ENCODE results near the gene MSL3. TPM values are rescaled to one million over a fixed set of nuclear protein-coding genes. Genes with fewer than 3 reads are reported as not detected.

The MSL3 gene
- total RNA-seq, 2 donors from 2014 or later, result 36.4 to 45.0 TPM

GRCh38 chrX:11781133-11781532 lies 23.1 kb downstream of the MSL3 start:
- H3K27ac Mint-ChIP-seq, result no peak overlapping the region
- H3K9me3 Mint-ChIP-seq, result no peaks in the 10 kb centered on the region
- H3K27me3 Mint-ChIP-seq, result no peaks in the 10 kb centered on the region
- ATAC-seq (replicated peaks), result no peak
- H3K4me1 Mint-ChIP-seq, result no peaks in the 10 kb centered on the region
- H3K36me3 Mint-ChIP-seq (ENCODE audit: low read depth), result peaks cover 17% of the 10 kb centered on the region
- no peak overlapping the region for H3K4me3 Mint-ChIP-seq

DNA sequence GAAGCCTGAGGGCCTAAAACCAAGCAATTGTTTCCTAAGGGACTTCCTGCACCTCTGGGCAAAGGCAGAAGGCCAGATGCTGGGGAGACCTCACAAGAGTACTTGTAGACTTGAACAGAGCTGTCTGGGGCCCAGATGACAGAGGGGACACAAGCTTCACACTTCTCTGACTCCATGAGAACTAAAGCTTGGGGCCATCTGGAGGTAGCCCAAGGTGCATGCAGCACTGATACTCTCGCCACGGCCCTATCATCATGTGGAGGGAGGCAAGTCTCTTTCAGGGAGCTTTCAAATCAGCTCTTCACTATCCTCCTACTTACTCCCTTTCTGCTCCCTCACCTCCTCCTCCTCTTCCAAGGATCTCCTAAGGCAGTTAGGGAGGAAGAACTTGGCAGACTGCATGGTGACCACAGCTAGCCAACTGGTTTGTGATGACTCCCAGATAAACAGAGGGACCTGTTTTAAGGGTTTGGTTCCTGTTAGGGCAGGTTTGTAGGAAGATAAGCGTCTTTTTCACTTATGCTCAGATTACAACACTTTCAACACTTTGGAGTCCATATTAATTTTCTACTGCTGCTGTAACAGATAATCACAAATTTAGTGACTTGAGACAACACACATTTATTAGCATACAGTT lies 23.8 kb downstream of the MSL3 start:
- Mint-ChIP-seq H3K4me3 (no peak overlapping the region), H3K27me3 (no peaks in the 10 kb centered on the region)

DNA sequence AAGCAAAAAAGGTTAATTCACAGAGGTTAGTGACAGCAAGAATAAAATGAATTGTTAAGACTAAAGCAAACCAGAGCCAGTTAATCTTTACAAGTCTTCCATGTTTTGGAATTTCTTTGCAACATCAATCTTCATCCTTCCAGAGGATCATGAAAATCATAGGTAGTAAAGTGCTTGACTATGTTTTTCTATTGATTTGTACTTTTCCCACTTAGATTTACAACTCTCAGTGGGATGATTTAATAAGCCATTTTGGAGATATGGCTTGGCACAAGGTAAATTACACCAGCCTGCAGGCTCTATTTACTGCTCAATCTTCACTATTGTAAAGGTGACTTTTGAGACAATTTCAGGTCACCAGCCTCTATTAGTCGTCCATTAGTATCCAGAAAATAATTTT lies 26.5 kb downstream of the MSL3 start:
- H3K27me3 Mint-ChIP-seq, result no peaks in the 10 kb centered on the region
- no peaks in the 10 kb centered on the region for H3K9me3 Mint-ChIP-seq
- no peak overlapping the region for H3K4me3 Mint-ChIP-seq
- ATAC-seq (replicated peaks), result no peak
- no peaks in the 10 kb centered on the region for H3K4me1 Mint-ChIP-seq
- peaks cover 2% of the 10 kb centered on the region for H3K36me3 Mint-ChIP-seq (ENCODE audit: low read depth)
- H3K27ac Mint-ChIP-seq, result no peak overlapping the region

More for the DNA sequence above, 23.8 kb downstream of the MSL3 start:
- Mint-ChIP-seq H3K4me1 (no peaks in the 10 kb centered on the region), H3K9me3 (no peaks in the 10 kb centered on the region), H3K36me3 (ENCODE audit: low read depth) (peaks cover 10% of the 10 kb centered on the region), H3K27ac (no peak overlapping the region)
- ATAC-seq (replicated peaks), result no peak

GRCh38 chrX:11786862-11787261 lies 28.8 kb downstream of the MSL3 start:
- no peak for ATAC-seq (replicated peaks)
- Mint-ChIP-seq H3K27me3 (no peaks in the 10 kb centered on the region), H3K9me3 (no peaks in the 10 kb centered on the region), H3K36me3 (ENCODE audit: low read depth) (no peaks in the 10 kb centered on the region), H3K4me3 (peak overlapping the region; percentile 40), H3K27ac (no peak overlapping the region), H3K4me1 (no peaks in the 10 kb centered on the region)

DNA sequence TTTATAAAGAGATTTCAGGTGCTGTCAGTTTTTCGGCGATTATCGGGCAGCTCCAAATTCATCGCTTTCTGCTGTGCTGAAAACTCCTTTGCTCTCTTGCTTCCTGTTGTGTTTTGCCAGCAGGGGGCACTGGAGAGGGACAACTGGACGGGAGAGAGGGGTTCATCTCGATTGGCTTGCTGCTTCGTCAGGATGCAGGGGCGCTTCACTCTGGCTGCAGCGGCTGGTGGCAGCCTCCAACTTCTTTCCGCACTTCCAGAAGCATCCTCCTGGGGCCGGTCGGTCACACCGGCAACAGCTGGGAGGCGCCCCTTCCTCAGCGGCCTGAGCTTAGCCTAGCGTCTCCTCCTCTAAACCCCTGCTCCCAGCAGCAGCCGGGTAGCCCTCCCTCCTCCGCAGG lies 29.5 kb downstream of the MSL3 start:
- peaks cover 1% of the 10 kb centered on the region for H3K36me3 Mint-ChIP-seq (ENCODE audit: low read depth)
- peak overlapping the region; percentile 40 for H3K4me3 Mint-ChIP-seq
- H3K4me1 Mint-ChIP-seq, result no peaks in the 10 kb centered on the region
- H3K27me3 Mint-ChIP-seq, result no peaks in the 10 kb centered on the region
- H3K27ac Mint-ChIP-seq, result peak overlapping the region; percentile 17
- peak; percentile 74 for ATAC-seq (replicated peaks)
- no peaks in the 10 kb centered on the region for H3K9me3 Mint-ChIP-seq

DNA sequence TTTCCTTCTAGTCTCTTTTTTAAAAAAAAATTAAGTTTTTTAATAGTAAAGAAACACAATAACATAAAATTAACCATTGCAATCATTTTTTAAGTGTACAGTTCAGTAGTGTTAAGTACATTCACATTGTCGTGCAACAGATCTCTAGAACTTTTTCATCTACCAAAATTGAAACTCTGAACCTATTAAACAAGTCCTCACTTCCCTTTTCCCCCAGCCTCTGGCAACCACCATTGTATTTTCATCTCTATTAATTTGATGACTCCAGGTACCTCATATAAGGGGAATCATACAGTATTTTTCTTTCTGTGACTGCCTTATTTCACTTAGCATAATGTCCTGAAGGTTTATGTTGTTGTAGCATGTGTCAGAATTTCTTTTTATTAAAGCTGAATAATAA lies 31.8 kb downstream of the MSL3 start:
- no peak for ATAC-seq (replicated peaks)
- no peaks in the 10 kb centered on the region for H3K9me3 Mint-ChIP-seq
- H3K36me3 Mint-ChIP-seq (ENCODE audit: low read depth), result peaks cover 6% of the 10 kb centered on the region

DNA sequence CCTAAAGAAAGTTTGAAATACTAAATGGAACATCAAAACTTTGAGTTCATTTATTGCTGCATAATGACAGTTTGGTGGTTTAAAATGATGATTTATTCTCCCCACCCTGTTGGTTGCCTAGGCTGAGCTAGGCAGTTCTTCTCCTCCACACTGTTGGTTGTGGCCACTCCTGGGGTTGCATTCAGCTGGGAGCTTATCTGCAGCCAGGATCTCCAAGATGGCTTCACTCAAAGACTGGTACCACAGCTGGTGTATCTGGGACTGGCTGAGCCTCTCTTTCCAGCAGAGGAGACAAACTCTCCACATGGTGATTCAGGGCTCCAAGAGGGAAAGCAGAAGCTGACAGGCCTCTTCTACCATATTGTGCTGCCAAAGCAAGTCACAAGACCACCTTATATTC lies 33.1 kb downstream of the MSL3 start:
- no peak overlapping the region for H3K4me3 Mint-ChIP-seq

More for the DNA sequence above, 31.8 kb downstream of the MSL3 start:
- H3K27ac Mint-ChIP-seq, result no peak overlapping the region
- H3K27me3 Mint-ChIP-seq, result no peaks in the 10 kb centered on the region
- H3K4me1 Mint-ChIP-seq, result no peaks in the 10 kb centered on the region
- no peak overlapping the region for H3K4me3 Mint-ChIP-seq

DNA sequence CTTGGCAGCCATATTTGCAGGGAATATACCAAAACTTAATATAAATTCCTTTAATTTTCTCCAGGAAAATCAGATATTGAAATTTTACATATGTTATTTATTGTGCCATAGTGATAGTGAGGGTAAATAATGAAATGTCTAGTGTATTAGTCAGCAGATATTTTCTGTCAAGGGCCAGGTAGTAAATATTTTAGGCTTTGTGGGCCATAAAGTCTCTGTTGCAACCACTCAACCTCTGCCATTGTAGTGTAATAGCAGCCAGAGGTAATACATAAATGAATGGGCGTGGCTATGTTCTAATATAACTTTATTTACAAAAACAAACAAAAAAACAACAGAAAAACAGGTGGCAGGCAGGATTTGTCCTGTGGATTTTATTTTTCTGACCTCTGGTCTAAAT lies 33.5 kb downstream of the MSL3 start:
- no peaks in the 10 kb centered on the region for H3K9me3 Mint-ChIP-seq
- no peak overlapping the region for H3K4me3 Mint-ChIP-seq
- no peak for ATAC-seq (replicated peaks)
- no peak overlapping the region for H3K27ac Mint-ChIP-seq
- peaks cover 6% of the 10 kb centered on the region for H3K36me3 Mint-ChIP-seq (ENCODE audit: low read depth)
- no peaks in the 10 kb centered on the region for H3K27me3 Mint-ChIP-seq
- H3K4me1 Mint-ChIP-seq, result no peaks in the 10 kb centered on the region

More for the DNA sequence above, 33.1 kb downstream of the MSL3 start:
- no peak for ATAC-seq (replicated peaks)
- Mint-ChIP-seq H3K27me3 (no peaks in the 10 kb centered on the region), H3K4me1 (no peaks in the 10 kb centered on the region), H3K36me3 (ENCODE audit: low read depth) (peaks cover 6% of the 10 kb centered on the region), H3K9me3 (no peaks in the 10 kb centered on the region), H3K27ac (no peak overlapping the region)

DNA sequence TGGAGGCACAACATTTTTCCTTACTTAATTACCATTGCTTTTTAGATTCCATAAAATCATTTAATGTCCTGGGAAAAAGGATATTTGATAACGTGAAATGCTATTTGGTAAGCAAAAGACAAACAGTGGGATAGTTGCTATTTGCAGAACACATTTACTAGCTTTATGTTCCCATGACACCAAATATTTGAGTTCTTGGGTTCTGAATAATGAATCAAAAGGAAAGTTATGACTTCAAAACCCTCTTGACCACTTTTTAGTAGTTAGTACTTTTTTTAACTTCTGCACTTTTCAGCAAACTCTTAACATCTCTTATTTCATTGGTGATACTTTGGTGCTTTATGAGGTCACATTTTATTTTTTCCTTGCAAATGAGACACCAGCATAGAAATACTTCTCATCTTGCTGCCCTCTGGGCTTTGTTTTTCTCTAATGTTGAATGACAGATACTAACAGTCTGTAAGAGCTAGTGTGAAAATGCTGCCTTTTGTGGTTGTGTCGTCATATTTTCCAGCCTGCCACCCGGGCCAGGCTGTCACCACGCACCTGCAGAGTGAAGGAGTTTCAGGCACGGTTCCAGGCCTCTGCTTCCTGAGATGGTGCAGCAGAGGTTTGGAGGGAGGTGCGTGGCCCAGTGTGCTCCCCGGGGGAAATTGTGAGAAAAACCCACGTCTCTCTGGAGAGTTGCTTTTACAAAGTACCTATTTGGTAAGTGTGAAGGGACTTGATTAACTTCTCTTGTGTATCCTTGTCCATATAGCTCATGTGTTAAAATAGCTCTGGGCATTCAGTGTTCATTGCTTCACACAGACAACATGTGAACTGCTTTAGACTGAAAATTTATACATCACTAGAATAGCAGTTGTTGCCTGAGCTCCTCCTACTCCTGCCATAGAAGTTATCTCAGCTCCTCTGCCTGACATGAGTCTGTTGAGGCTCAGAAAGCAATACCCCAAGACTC lies 34.7 kb downstream of the MSL3 start:
- peak overlapping the region; percentile 34 for H3K4me3 Mint-ChIP-seq

GRCh38 chrX:11793734-11794133 lies 35.7 kb downstream of the MSL3 start:
- ATAC-seq (replicated peaks), result no peak
- Mint-ChIP-seq H3K4me3 (peak overlapping the region; percentile 34), H3K9me3 (no peaks in the 10 kb centered on the region), H3K27me3 (no peaks in the 10 kb centered on the region), H3K4me1 (no peaks in the 10 kb centered on the region), H3K27ac (peak overlapping the region; percentile 91), H3K36me3 (ENCODE audit: low read depth) (peaks cover 6% of the 10 kb centered on the region)

More for the DNA sequence above, 34.7 kb downstream of the MSL3 start:
- Mint-ChIP-seq H3K27me3 (no peaks in the 10 kb centered on the region), H3K4me1 (no peaks in the 10 kb centered on the region), H3K27ac (peak overlapping the region; percentile 91), H3K9me3 (no peaks in the 10 kb centered on the region), H3K36me3 (ENCODE audit: low read depth) (peaks cover 6% of the 10 kb centered on the region)
- ATAC-seq (replicated peaks), result peak; percentile 97

- ATAC-seq (replicated peaks), result no peak
- H3K27me3 Mint-ChIP-seq, result no peaks in the 10 kb centered on the region
- no peaks in the 10 kb centered on the region for H3K4me1 Mint-ChIP-seq
- H3K36me3 Mint-ChIP-seq (ENCODE audit: low read depth), result no peaks in the 10 kb centered on the region
- H3K27ac Mint-ChIP-seq, result no peak overlapping the region
- no peaks in the 10 kb centered on the region for H3K9me3 Mint-ChIP-seq
- H3K4me3 Mint-ChIP-seq, result no peak overlapping the region
Observed at GRCh38 chrX:11813341-11813740, 55.3 kb downstream of the MSL3 start.

Other genes with a start within 250 kb of the MSL3 start
- not detected for gene ARHGAP6, start 92.3 kb upstream of the MSL3 start, total RNA-seq